Astrocyte of the spinal cord (primary cell): ENCODE measurements around the gene DSCAM.

ENCODE experiments used
- DNase-seq: peaks from one replicate; pipeline ENCODE4 v3.0.0; 2011; ENCODE audit warnings: low read depth, low spot score
- H3K4me3 ChIP-seq: 2 replicates; pipeline ENCODE4 v1.5.1; 2011; ENCODE audit warnings: low read depth, mild to moderate bottlenecking, low read length, moderate library complexity
- in situ Hi-C: cut with HindIII; loops from 2 replicates; pipeline ENCODE4 v1.10.0; 2017; ENCODE audit warnings: low sequenced_read_pairs
- TF ChIP-seq, protein P1 (sequence below): IDR thresholded peaks from 2 replicates; pipeline ENCODE4 v1.5.1; 2012; ENCODE audit warnings: low read depth, mild to moderate bottlenecking, low read length, inconsistent platforms

DSCAM gene

DNA sequence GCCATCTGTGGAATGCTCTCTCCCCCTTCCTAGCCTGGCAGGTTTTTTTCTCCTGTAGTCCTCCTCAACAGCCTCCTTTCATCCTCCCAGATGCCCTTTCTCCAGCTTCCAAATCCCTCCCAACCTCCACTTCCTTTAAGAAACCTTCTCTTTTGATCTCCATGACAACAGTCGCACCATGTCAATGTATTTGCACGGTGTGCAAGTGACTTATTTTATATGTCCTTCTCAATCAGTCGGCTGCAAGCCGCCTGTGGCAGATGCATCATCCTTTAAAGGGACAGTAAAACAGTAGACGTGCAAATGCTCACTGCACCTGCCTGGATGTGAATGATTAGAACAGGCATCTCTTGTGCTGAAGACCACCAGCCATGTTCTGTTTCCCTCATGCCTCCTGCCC is 694.5 kb downstream of the DSCAM start:
- TF ChIP-seq, protein P1, sequence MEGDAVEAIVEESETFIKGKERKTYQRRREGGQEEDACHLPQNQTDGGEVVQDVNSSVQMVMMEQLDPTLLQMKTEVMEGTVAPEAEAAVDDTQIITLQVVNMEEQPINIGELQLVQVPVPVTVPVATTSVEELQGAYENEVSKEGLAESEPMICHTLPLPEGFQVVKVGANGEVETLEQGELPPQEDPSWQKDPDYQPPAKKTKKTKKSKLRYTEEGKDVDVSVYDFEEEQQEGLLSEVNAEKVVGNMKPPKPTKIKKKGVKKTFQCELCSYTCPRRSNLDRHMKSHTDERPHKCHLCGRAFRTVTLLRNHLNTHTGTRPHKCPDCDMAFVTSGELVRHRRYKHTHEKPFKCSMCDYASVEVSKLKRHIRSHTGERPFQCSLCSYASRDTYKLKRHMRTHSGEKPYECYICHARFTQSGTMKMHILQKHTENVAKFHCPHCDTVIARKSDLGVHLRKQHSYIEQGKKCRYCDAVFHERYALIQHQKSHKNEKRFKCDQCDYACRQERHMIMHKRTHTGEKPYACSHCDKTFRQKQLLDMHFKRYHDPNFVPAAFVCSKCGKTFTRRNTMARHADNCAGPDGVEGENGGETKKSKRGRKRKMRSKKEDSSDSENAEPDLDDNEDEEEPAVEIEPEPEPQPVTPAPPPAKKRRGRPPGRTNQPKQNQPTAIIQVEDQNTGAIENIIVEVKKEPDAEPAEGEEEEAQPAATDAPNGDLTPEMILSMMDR, result no peak
- in situ Hi-C loops, result no loop called here
- H3K4me3 ChIP-seq, result no peak overlapping the region
- no peak for DNase-seq

DNA sequence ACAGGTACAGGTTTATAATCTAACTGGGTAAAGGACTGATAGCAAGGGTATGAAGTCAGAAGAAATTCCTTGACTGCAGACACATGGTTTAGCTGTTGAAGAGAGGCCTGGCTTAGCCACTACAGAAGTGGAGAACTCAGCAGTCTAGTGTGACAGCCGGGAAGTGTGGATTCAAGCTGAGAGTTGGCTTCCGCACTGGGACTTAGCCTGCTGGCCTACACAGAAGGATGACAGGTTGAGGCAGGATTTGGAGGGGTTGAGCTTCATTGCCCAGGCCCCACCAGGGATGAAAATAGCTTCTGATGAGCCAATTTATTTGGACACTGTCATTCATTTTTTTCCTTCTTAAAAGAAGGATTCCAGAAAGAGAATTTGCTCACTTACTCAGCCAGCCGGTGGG is 695.3 kb downstream of the DSCAM start:
- in situ Hi-C loops, result no loop called here
- TF ChIP-seq, protein P1, result no peak
- DNase-seq, result no peak
- no peak overlapping the region for H3K4me3 ChIP-seq

DNA sequence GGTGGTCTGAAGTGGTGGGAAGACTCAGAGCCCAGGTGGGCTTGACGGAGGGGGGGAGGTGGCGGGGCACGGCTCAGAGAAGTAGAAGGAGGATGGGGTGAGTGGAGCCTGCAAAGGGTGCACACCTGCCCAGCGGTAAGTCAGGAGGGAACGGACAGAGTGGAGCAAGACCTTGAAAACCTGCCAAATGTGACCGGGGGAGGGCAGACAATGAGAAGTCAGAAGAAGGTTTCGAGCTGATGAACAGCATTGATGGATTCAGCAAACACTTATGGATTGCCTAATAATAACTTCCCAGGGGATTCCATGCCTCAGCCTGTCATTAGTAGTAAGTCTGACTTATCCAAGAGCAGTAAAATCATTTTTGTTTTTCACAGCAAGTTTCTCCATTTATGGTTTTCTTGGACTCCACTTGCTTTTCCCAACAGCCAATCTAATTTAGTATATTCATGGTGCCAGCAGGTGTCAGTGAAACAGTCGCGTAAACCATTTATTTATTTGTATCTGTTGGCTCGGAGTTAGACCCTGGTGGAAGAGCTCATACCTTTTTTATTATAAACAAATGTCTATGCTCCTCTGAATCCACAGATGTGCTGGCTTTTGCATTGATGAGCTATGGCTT is 700.6 kb downstream of the DSCAM start:
- in situ Hi-C loops, result no loop called here
- no peak for DNase-seq
- TF ChIP-seq, protein P1, result no peak
- H3K4me3 ChIP-seq, result no peak overlapping the region

DNA sequence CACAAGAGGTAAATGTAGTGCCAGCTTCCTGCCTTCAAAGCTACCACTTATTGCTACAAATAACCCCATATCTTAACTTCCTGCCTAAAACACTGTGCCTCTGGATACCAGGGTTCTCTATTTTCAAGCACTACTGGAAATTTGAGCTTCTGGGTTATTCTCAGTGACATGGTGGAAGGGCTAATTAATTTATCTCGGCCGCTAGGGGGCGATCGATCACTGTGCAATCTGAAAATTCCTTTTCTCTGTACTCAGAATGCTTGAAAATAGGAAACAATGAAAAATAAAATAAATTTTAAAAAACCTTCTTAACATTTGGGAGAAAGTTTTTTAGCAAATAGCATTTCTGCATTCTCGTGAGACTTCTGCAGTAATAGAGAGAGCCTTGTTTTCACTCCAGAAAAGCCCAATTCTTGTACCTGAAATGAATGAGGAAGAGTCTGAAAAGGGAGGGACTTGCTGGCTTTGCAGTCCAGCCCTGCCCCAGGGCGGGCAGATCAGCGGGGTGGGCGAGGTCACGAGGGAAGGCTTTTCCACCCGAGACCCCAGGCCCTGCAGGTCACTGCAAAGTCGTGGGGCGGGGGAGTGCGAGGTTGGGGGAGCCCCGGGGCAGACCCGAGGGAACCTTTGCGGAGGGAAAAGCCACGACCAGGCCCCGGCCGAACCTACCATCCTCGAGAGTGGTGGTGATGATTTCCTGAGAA is 703.0 kb downstream of the DSCAM start:
- in situ Hi-C loops, result no loop called here
- H3K4me3 ChIP-seq, result no peak overlapping the region
- DNase-seq, result peak; percentile 47
- TF ChIP-seq, protein P1, result peak; percentile 54

DNA sequence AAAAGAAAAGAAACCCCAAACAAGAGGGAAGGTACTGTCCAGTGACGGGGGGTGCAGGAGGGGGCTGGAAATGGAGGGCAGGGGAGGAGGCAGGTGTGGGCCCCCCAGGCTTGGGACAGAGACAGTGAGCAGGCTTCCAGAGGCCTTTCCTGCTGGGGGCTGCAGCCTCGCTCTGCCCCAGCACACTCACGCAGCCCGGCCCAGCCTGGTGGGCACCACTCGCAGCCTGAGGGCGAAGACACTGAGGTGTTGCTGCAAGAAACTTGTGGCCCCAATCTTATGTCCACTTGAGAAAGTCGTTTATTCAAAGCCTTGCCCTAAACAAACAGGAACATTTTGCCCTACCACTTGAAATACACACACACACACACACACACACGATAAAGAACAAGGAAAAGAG is 705.3 kb downstream of the DSCAM start:
- DNase-seq, result no peak
- in situ Hi-C loops, result no loop called here
- no peak overlapping the region for H3K4me3 ChIP-seq
- TF ChIP-seq, protein P1, result no peak

DNA sequence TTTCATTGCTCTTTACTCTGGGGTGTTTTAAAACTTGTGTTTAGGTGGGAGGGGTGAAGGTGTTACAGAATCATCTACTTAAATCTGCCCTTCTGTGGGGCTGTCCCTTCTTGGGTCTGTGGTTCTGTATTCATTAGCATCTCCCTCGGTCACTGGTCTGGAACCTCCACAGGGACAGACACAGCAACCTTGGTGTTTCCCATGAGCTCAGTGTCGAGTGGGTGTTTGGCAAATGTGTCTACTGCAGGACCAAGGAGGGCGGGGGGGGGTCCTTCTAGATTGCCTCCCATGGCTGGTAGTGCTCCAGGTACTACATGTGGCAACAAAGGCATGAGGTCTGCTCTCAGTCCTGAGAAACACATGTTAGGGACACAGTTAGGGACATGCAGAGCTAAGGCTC is 706.3 kb downstream of the DSCAM start:
- DNase-seq, result no peak
- TF ChIP-seq, protein P1, result no peak
- no peak overlapping the region for H3K4me3 ChIP-seq
- in situ Hi-C loops, result no loop called here
